MCF 10A (cell line): ENCODE results near the gene DTL. TPM values are rescaled to one million over a fixed set of nuclear protein-coding genes. Genes with fewer than 3 reads are reported as not detected.
A peak's percentile ranks its signal among the peaks of the same experiment; 100 is the strongest.

ENCODE experiments used
- BruUV-seq: library from RNA; stranded (reverse); fragments of 400-500 nt; replicated peaks from 2 replicates; lab custom pipeline; 2021; lab: Mats Ljungman, UMichigan
- CTCF ChIA-PET: fragments of 300-600 bp; sonication (Branson Sonifier 250); formaldehyde crosslinking; extraction: SDS; loops from one replicate; lab custom pipeline; 2021; ENCODE audit warnings: antibody characterized with exemption, inconsistent platforms; lab: Yijun Ruan, JAX
- POLR2A ChIA-PET: fragments of 300-600, 350-650 bp; sonication (Branson Sonifier 250); formaldehyde crosslinking; extraction: SDS; loops from one replicate; lab custom pipeline; 2020; ENCODE audit warnings: antibody characterized with exemption, inconsistent platforms; lab: Yijun Ruan, JAX
- DNase-seq: peaks from one replicate; pipeline ENCODE4 v3.0.0-alpha.2; 2018; ENCODE audit not compliant: unreplicated experiment
- H3K27ac Mint-ChIP-seq: one replicate; pipeline ENCODE4 v1.8.0; 2022; ENCODE audit warnings: mild to moderate bottlenecking, low read depth, mixed read lengths; ENCODE audit not compliant: unreplicated experiment
- H3K27me3 Mint-ChIP-seq: one replicate; pipeline ENCODE4 v1.8.0; 2022; ENCODE audit warnings: mixed read lengths; ENCODE audit not compliant: insufficient read depth, unreplicated experiment
- H3K36me3 Mint-ChIP-seq: one replicate; pipeline ENCODE4 v1.8.0; 2022; ENCODE audit warnings: mild to moderate bottlenecking, moderate library complexity, mixed read lengths; ENCODE audit not compliant: insufficient read depth, unreplicated experiment
- H3K4me1 Mint-ChIP-seq: one replicate; pipeline ENCODE4 v1.8.0; 2022; ENCODE audit warnings: mixed read lengths; ENCODE audit not compliant: insufficient read depth, unreplicated experiment
- H3K4me3 Mint-ChIP-seq: one replicate; pipeline ENCODE4 v1.8.0; 2022; ENCODE audit warnings: mild to moderate bottlenecking, moderate library complexity, mixed read lengths; ENCODE audit not compliant: unreplicated experiment
- H3K9me3 Mint-ChIP-seq: one replicate; pipeline ENCODE4 v1.8.0; 2022; ENCODE audit warnings: mixed read lengths; ENCODE audit not compliant: unreplicated experiment
- CTCF ChIP-seq: fragments of 200-600 bp; IDR thresholded peaks from one replicate; pipeline ENCODE4 v1.8.0; 2022; ENCODE audit warnings: antibody characterized with exemption, mild to moderate bottlenecking; ENCODE audit not compliant: unreplicated experiment
- intact Hi-C: fragments of 100-400 bp; cut with micrococcal nuclease; formaldehyde crosslinking; loops from 2 replicates; pipeline ENCODE4 v1.14.1; 2022
- total RNA-seq: library from RNA; stranded (reverse); gene quantifications from 2 replicates; pipeline ENCODE4 v1.2.3, GENCODE V29; 2022

The DTL gene
- total RNA-seq, 1 experiment from 2014 or later = 34.4 TPM

GRCh38 chr1:212089560-212090163, 54.1 kb downstream of the DTL start:
- no TSS peak for BruUV-seq
- Mint-ChIP-seq H3K36me3 (peaks cover 14% of the 10 kb centered on the region), H3K9me3 (no peaks in the 10 kb centered on the region), H3K27ac (no peak overlapping the region), H3K4me3 (no peak overlapping the region), H3K27me3 (no peaks in the 10 kb centered on the region), H3K4me1 (peaks cover 8% of the 10 kb centered on the region)
- ChIA-PET POLR2A (interaction anchor here (0.6 to 2.7 kb wide), 3 partner anchors 197 to 224 kb away, joined by 3 to 15 read pairs (median 4); no protein-coding TSS in a partner anchor), CTCF (interaction anchor here (0.7 to 4.7 kb wide), 8 partner anchors 13 to 366 kb away, joined by 3 to 54 read pairs (median 3); no protein-coding TSS in a partner anchor)
- intact Hi-C loops = loop anchor here (5.0 kb wide), 1 partner anchor 143 kb away; no protein-coding TSS in a partner anchor
- no peak for TF ChIP-seq CTCF
- DNase-seq = no peak

GRCh38 chr1:212091438-212092121, 56.0 kb downstream of the DTL start:
- Mint-ChIP-seq H3K9me3 (no peaks in the 10 kb centered on the region), H3K4me3 (no peak overlapping the region), H3K4me1 (peaks cover 8% of the 10 kb centered on the region), H3K36me3 (peaks cover 6% of the 10 kb centered on the region), H3K27ac (no peak overlapping the region), H3K27me3 (no peaks in the 10 kb centered on the region)
- no peak for DNase-seq
- no TSS peak for BruUV-seq
- CTCF ChIA-PET = interaction anchor here (0.6 to 1.8 kb wide), 3 partner anchors 14 to 364 kb away, joined by 3 to 5 read pairs (median 4); no protein-coding TSS in a partner anchor
- TF ChIP-seq CTCF = no peak
- POLR2A ChIA-PET = no interaction called here
- intact Hi-C loops = no loop called here

- intact Hi-C loops = no loop called here
- DNase-seq = no peak
- no peaks in the 10 kb centered on the region for H3K27me3 Mint-ChIP-seq
- H3K4me1 Mint-ChIP-seq = no peaks in the 10 kb centered on the region
- TF ChIP-seq CTCF = no peak
- ChIA-PET CTCF (interaction anchor here (0.6 to 2.7 kb wide), 11 partner anchors 16 to 416 kb away, joined by 3 to 23 read pairs (median 4); no protein-coding TSS in a partner anchor), POLR2A (interaction anchor here (0.6 to 1.5 kb wide), 3 partner anchors 10 to 195 kb away, joined by 3 to 11 read pairs (median 4); no protein-coding TSS in a partner anchor)
- no TSS peak for BruUV-seq
- no peak overlapping the region for H3K27ac Mint-ChIP-seq
- no peaks in the 10 kb centered on the region for H3K9me3 Mint-ChIP-seq
- H3K36me3 Mint-ChIP-seq = no peaks in the 10 kb centered on the region
- no peak overlapping the region for H3K4me3 Mint-ChIP-seq
Observed at GRCh38 chr1:212097360-212097759, 61.8 kb downstream of the DTL start.

- Mint-ChIP-seq H3K4me1 (no peaks in the 10 kb centered on the region), H3K36me3 (peaks cover 6% of the 10 kb centered on the region), H3K9me3 (no peaks in the 10 kb centered on the region), H3K4me3 (no peak overlapping the region), H3K27ac (peak overlapping the region; percentile 0), H3K27me3 (no peaks in the 10 kb centered on the region)
- DNase-seq = no peak
- intact Hi-C loops = no loop called here
- CTCF ChIA-PET = interaction anchor here (0.5 to 2.7 kb wide), 5 partner anchors 27 to 400 kb away, joined by 3 to 23 read pairs (median 6); no protein-coding TSS in a partner anchor
- POLR2A ChIA-PET = no interaction called here
- no peak for TF ChIP-seq CTCF
- no TSS peak for BruUV-seq
Observed at GRCh38 chr1:212098310-212098709, 62.8 kb downstream of the DTL start.
